DMS79 treated with DMSO at 0.1 percent for 48 hours (cell line): Measurements from ENCODE around the gene MAT2A.
A peak's percentile ranks its signal among the peaks of the same experiment; 100 is the strongest.
"Not testable (repeated sequence)": the region's sequence is repeated elsewhere in the genome, so short reads cannot be mapped to it uniquely, and the experiment has no call there.

Source experiments
- DNase-seq: peaks from one replicate; lab custom pipeline; 2025; lab: John Stamatoyannopoulos, UW

Gene MAT2A

DNA sequence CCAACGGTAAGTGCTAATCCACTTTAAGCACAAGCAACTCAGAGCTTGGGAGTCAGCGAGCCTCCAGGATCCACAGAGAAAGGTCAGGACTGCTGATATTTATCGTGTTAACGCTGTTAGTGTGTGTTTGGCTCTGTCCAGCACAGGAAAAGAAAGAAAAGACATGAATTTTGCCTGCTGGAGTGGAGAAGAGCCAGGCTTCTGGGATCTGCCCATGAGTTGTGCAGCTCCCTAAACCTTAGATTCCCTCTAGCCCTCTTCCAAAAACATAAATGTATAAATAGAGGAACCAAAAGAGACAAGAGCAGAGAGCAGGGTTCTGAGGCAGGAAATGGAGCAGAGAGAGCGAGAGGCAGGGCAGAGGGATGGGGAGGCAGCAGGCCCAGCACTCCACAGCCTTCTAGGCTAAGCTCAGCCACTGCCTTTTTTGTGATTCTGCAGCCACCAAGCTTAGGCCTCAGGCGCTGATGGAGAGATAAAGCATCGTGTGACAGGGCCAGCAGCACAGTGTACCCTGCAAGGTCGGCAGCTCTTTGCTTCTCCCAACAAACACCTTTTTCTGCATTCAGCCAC, 14.5 kb upstream of the MAT2A start:
- no peak for DNase-seq

DNA sequence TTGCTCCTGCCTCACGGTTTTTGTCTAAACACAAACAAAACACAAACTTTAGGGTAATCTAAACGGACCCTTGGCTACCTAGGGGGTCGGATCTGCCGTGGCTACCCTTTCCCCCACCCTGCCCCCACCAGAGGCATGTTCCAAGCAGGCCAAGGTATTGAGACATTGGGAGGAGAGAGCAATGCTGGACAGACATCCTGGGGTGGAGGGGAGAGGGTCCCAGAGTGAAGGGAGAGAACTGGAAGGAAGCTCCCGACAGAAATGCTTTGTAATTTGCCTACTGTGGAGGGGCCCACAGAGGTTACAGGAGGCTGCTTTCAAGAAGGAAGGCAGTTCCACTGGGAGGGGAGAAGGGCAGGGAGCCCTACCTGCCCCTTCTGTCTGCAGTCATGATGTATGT, 13.9 kb upstream of the MAT2A start:
- no peak for DNase-seq

DNA sequence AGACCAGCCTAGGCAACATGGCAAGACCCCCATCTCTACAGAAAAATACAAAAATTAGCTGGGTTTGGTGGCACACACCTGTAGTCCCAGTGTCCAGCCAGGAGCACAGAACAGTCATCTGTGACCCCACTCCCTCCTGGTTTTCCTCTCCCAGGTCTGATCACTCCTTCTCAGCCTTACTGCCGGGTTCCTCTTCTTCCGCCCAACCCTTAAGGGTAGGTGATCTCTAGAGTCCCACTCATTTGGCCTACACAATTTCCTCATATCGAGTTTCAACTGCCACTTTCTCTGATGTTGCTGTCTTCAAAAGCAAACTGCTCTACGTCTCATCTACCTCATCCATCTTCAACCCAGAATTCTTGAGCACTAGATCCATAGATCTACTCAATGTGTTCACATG, 13.4 kb upstream of the MAT2A start:
- no peak for DNase-seq

DNA sequence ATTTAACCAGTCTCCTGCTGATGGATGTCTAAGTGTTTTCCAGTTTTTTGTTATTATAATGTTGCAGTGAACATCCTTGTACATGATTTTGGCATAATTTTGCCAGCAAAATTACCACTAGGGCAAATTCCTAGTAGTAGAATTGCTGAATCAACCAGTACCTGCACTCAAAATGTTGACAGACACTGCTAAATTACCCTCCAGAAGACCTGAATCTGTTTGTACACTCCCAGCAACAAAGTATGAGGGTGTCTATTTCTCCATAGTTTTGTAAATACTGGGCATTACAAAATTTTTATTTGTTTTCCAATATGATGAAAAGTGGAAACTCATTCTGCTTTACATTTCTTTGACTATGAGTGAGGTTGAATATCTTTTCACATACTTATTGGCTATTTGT, 11.2 kb upstream of the MAT2A start:
- DNase-seq: no peak

DNA sequence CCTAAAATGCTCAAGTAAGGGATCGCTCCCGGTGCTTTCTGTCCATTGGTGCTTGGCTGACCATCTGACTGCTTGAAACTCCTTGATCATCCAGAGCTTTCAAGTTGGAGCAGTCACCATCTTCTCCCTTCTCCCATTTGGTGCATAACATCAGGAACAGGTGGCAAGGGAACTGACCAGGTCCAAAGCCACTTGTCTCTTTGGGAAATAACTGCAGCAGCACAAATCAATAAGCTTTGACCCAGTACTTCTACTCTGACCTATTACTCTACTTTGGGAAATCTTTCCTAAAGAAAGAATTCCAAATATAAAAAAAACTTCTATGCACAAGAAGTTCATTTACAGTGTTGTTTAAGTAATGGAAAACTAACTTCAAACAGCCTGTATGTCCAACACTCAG, 10.6 kb upstream of the MAT2A start:
- no peak for DNase-seq

DNA sequence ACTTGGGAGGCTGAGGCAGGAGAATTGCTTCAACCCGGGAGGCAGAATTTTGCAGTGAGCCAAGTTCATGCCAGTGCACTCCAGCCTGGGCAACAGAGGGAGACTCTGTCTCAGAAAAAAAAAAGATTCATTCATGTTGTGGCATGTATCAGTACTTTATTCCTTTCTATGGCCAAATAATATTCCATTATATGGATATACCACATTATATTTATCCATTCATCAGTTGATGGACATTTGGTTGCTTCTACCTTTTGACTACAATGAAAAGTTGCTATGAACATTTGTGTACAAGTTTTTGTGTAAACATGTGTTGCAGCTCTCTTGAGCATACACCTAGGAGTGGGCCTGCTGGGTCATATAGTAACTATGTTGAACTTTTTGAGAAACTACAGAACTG, 9.2 kb upstream of the MAT2A start:
- DNase-seq: no peak

DNA sequence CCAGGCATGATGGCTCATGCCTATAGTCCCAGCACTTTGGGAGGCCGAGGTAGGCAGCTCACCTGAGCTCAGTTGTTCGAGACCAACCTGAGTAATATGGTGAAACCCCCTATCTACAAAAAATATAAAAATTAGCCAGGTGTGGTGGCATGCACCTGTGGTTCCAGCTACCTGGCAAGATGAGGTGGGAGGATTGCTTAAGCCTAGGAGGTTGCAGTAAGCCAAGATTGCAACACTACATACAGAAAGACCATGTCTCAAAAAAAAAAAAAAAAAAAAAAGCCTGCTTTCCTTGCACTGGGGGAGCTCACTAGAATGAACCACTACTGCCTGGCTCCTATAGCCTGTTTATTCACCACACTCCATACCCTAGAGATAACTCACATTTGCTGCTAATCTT, 7.4 kb upstream of the MAT2A start:
- DNase-seq: no peak

DNA sequence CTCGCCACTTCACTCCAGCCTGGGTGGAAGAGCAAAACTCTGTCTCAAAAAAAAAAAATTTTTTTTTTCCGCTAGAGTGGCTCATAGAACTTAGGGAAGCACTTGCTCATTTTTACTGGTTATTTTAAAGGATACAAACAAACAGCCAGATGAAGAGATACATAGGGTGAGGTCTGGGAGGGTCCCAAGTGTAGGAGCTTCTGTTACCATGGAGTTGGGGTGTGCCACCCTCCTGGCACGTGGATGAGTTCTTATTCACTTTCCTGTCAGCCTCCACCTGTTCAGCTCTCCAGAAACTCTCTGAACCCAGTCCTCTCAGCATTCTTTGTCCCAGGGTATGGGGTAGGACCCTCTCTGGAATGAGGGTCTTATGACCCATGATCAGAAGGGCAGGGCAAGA, 4.9 kb upstream of the MAT2A start:
- no peak for DNase-seq

DNA sequence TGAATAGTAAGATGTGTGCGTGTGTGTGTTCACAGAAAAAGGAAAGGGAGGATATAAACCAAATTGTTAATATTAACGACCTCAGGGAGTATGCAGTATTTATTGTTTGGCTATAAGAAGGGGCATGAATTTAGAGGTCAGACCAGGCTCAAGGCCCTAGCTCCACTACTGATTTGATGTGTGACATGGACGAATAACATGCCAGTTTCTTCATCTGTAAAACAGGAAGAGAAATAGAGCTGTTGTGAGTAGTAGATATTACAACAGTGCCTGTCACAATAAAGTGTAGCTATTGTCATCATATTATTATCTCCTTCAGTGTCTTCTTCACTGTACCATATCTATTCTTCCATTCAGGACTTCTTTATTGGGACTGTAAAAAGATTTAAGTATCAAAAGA, 4.1 kb upstream of the MAT2A start:
- no peak for DNase-seq

DNA sequence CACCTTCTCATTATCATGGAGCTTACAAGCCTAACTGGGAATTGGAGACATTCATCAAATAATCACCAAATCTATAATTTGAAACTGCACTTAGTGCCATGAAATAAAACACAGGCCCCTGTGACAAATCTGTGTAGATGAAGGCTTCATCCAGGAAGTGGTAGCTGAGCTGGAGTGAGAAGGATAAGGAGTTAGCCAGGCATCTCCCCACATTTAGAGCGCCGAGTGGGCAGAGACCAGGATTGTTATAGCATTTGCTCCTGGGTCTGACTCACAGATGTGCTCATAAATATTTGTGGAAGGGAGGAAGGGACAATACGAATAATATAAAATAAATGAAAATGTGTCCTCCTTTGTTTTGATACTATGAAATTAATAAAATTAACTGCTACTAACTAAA, 2.5 kb upstream of the MAT2A start:
- peak; percentile 22 for DNase-seq

DNA sequence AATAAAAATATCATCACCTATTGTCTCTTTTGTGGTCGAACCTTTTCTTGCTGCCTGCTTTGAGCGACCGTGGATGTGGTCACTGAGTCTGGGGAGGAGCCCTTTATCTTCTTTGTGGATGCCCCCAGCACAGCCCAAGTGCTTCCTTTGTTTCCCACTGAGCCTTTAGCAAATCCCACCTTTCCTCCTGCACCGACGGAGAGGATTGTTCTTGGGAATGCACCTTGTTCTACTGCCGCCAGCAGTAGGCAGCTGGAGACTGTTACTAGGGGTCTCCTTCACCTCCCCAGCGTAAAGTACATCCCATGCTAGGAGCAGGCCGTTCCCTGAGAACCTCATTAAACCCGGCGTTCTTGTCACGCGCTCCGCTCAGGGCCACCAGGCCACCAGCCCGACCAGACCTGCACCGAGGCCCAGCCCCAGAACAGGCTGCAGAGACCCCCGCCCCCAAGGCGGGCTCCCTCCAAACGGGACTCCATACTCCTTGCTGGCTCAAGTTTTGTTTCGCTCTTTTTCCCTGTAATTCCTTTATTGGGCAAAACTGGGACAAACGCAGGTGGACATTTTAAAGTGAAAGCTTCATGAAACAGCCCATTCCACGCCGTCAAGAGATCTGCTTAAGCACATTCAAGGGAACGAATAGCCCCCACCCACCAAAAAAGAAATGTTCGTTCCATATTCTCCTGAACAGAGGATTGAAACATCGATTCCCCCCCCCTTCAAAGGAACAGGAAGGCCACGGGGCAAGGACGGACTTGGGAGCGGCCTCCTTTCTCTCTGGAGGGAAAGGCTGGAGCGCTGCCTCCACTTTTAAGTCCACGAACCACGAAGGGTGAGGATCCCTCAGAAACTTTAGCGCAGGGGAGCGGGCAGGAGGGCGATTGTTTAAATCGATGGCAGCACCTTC, 1.1 kb upstream of the MAT2A start:
- peak; percentile 76 for DNase-seq

DNA sequence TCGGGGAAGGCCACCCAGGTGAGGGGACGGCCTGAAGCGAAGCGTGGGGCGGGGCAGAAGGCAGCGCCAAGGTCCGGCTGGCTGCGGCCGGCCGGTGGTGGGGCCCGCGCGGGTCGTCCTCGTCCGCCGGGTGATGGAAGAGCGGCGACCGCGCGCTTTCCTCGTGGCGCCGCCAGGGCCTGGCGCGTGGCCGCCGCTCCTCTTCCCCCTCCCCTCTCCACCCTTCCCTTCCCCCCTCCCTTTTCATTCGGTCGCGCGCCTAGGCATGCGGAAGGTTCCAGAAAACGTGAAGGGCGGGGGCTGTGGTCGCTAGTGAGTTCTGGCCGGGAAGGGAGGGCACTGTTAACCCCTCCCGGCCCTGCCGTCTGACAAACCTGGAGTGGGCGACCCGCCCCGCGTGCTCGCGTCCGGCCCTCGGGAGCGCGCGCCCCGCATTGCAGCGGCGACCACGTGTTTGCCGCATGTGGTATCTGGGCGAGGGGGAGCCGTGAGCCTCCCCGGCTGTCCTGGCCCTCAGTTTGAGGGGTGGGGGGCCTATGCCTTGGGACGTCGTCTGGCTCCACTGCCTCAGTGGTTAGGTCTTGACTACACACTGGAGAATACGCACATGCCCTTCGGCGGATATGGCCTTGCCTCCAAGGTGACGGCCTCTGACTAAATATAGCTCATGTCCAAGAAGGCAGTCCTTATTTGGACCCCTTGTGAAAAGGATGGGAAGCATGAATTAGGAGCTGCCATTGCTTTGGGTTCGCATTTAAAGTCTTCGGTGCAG, 579 bp downstream of the MAT2A start:
- peak; percentile 27 for DNase-seq

DNA sequence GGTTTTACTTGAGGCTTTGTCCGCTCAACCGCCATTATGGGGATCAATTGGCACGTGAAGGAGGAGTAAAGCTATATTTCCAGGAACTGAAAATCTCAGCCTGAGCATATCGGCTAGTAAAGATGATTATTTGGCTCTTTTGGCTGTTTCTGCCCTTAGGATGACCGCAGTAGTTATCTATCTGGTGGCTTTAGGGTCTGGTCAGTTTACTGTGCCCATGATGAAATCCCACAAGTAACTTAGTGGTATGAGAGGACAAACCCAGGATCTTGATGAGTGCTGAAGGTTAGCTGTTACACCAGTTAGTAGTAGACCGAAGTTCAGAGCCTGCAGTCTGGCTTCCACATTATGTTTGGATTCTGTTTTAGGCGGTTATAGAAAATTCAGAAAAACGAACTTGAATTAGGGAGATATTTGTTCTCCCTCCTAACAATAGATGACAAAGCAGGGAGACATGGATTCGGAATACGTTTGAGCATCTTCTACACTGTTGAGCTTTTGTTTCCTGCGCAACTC, 1.2 kb downstream of the MAT2A start:
- no peak for DNase-seq

DNA sequence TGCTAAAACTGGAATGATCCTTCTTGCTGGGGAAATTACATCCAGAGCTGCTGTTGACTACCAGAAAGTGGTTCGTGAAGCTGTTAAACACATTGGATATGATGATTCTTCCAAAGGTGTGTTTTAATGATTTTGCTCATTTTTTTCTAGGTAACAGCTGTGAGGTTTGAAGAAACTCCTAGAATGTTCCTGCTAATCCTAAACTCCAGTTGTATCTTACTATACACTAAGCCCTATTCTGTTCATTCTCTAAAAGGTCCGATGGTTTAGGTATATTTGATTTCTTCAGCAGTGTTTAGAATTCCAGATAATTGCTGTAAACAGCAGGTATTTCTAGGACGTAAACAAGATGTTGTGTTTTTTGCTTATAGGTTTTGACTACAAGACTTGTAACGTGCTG, 2.3 kb downstream of the MAT2A start:
- no peak for DNase-seq

DNA sequence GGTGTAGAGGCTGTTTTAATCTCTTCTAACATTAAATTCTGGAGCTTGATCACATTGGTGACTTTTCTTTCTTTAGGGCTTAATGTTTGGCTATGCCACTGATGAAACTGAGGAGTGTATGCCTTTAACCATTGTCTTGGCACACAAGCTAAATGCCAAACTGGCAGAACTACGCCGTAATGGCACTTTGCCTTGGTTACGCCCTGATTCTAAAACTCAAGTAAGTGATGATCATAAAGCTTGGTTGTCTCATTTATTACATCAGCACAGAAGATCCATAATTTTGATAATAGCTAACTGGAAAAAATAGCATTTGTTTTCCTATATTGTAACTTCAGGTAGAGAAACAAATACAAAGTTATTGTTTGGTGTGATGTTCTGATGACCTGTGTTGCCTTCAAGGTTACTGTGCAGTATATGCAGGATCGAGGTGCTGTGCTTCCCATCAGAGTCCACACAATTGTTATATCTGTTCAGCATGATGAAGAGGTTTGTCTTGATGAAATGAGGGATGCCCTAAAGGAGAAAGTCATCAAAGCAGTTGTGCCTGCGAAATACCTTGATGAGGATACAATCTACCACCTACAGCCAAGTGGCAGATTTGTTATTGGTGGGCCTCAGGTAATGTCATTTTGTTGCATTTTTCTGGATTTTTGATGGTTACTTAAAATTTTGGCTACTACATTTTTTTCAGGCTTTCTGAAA, 2.9 kb downstream of the MAT2A start:
- DNase-seq: no peak

DNA sequence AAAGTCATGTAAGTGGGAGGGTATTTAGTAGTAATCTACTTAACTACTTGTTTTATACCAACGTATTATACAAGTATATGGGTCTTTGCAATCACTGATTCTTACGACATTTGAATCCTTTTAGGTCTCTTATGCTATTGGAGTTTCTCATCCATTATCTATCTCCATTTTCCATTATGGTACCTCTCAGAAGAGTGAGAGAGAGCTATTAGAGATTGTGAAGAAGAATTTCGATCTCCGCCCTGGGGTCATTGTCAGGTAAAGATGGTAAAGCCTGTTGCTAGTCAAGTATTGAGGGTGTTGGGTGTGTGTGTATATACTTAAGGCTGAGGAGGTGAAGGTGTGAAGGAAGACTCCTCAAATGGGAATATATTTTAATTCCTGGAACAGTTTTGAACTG, 3.8 kb downstream of the MAT2A start:
- no peak for DNase-seq

DNA sequence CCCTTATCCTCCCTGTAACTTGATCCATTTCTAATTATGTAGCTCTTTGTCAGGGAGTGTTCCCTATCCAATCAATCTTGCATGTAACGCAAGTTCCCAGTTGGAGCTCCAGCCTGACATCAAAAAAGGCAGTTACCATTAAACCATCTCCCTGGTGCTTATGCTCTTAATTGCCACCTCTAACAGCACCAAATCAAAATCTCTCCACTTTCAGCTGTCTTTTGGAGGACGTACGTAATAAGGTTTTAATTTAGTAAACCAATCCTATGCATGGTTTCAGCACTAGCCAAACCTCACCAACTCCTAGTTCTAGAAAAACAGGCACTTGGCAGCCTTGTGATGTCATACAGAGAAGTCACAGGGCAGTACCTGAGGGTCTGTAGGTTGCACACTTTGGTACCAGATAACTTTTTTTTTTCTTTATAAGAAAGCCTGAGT, 5.3 kb downstream of the MAT2A start:
- DNase-seq: not testable (repeated sequence)

DNA sequence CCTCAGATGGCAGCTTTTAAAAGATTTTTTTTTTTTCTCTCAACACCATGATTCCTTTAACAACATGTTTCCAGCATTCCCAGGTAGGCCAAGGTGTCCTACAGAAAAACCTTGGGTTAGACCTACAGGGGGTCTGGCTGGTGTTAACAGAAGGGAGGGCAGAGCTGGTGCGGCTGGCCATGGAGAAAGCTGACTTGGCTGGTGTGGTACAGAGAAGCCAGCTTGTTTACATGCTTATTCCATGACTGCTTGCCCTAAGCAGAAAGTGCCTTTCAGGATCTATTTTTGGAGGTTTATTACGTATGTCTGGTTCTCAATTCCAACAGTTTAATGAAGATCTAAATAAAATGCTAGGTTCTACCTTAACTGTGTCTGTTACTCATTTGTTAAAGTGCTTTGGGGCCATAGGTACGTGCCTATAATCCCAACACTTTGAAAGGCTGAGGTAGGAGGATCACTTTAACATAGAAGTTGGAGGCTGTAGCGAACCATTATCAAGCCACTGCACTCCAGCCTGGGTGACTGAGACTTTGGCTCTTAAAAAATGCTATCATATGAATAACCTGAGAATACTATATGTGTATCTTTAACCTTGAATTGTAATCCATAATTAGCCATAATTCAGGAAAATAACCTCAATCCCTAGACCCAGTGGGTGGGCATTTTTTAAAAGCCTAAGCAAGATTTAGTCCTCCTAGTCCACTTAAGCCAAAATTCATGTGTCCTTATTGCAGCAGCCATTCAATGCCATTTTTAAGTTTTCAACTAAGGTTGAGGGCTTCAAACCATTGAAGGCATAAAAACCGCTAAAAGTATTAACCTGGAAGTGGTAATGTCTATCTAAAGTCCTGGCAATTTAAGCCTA, 6.2 kb downstream of the MAT2A start:
- not testable (repeated sequence) for DNase-seq

DNA sequence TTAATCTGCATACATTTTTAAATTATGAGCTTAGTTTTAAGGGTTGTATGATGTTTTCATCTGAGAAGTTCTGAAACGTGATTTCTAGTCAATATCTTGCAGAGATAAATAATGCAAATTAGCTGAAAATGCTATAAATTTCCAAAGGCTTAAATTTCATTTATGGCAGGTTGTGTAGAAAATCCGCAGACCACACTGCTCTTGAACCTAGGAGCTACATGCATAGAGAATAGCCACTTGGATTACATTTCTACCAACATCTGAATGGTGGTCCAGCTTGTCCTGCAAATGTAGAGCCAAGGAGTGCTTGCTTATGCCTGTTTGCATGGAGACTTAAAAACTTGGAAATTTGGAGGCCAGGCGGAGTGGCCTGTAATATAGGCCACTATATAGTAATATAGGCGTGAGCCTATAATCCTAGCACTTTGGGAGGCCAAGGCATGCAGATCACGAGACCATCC, 6.8 kb downstream of the MAT2A start:
- no peak for DNase-seq

DNA sequence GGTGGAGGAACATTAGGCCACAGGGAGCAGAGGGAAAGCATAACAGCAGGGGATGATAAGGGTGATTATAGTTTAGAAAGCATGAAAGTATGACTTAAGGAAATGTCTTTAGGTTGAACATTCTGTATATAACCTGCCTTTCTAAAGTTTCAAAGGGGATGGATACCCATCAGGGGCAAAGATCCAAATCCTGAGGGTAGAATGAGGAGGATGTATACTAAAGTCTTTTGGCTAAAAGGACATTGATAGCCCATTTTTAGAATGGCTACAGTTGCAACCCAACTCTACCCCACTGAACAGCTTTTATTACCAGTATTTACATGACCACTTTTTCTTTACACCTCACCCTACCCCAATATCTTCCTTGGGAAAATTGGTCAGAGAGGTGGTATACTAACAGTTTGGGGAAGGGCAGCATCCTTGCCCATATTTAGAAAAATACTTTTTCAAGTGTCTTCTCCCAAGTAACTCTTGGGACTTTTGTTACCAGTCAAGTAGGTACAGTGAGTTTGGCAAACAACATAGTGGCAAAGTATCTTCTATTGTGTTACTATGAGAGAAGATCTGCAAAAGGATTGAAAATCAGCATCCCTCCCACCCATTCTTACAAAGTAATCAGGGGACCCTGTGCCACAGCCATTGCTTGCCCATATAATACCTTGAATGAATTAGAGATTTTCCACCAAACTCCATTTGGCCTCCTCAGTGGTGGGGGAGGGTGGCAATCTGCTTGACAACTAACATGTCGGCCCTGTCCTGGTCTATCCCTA, 8.3 kb downstream of the MAT2A start:
- DNase-seq: no peak
